ENCODE data around the gene STXBP5.

DNA sequence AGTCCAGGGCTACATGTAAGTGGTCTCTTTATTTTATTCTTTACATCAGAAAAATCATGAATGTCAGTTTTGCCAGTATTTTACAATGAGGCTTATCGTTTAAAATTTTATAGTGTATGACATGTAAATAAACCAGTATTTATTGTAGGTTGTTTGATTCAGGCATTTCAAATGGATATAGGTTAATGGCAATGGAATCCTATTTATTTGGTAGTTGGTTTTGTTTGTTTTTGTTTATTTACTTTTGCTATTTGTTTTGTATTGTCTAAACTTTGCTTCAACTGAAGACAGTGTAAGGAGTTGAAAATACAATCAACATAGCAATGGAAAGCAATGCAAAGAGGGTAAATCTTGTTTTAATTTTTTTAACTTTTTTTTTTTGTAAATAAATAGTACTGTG lies 185.2 kb downstream of the STXBP5 start:
- TF ChIP-seq POLR2A (IDR thresholded peaks at IDR 0.05) = no peak
- TF ChIP-seq EP300 (IDR thresholded peaks at IDR 0.05) = no peak
- TF ChIP-seq, protein P1, sequence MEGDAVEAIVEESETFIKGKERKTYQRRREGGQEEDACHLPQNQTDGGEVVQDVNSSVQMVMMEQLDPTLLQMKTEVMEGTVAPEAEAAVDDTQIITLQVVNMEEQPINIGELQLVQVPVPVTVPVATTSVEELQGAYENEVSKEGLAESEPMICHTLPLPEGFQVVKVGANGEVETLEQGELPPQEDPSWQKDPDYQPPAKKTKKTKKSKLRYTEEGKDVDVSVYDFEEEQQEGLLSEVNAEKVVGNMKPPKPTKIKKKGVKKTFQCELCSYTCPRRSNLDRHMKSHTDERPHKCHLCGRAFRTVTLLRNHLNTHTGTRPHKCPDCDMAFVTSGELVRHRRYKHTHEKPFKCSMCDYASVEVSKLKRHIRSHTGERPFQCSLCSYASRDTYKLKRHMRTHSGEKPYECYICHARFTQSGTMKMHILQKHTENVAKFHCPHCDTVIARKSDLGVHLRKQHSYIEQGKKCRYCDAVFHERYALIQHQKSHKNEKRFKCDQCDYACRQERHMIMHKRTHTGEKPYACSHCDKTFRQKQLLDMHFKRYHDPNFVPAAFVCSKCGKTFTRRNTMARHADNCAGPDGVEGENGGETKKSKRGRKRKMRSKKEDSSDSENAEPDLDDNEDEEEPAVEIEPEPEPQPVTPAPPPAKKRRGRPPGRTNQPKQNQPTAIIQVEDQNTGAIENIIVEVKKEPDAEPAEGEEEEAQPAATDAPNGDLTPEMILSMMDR (IDR thresholded peaks at IDR 0.05) = no peak
